Vagina (tissue), 2 donors: ENCODE data around the gene ZNF793.

Experiments used
- CTCF ChIP-seq, 3 experiments: fragments of 450-650 bp in 2 of 3; fragments of 200-600 bp in 1 of 3; sonication (generic) in 1 of 3; IDR thresholded peaks; one replicate each; pipeline ENCODE4 v1.5.1; 2017 to 2019; ENCODE audit warnings: antibody characterized with exemption in 3 of 3, mild to moderate bottlenecking in 2 of 3, moderate library complexity in 2 of 3
- POLR2A ChIP-seq, 2 donors: fragments of 450-650 bp; IDR thresholded peaks; one replicate each; pipeline ENCODE4 v1.6.1; 2017; ENCODE audit warnings: antibody characterized with exemption in 2 of 2, mild to moderate bottlenecking in 2 of 2, moderate library complexity in 2 of 2

DNA sequence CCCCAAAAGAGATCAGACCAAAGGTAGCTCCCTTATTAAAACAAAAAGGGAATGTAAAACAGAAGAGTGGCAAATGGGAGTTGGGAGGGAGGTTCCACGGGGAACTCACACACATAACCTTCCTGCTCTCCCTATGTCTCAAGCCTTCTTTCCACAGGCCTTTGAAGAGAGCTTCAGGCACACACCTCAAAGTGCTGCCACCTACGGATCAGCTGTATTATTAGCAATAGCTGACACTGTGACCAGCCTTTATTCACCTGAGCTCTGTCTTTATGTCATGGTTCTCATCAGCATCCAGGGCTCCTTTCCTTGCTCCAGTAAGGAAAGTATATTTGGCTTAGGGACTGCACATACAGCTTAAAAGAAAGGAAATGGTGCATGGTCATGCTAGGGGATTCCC lies 76.6 kb downstream of the ZNF793 start:
- TF ChIP-seq POLR2A (IDR thresholded peaks at IDR 0.05) = no peak
- TF ChIP-seq CTCF (IDR thresholded peaks at IDR 0.05) = no peak
